ENCODE measurements around the gene FAM9B. TPM values are rescaled to one million over a fixed set of nuclear protein-coding genes. Genes with fewer than 3 reads are reported as not detected.

Gene FAM9B
- not detected for total RNA-seq (ENCODE audit: unreplicated experiment)
- long read RNA-seq = 0 reads

GRCh38 chrX:9033989-9034388 is at the start of gene FAM9B:
Gene FAM9B (minus strand): TSS chrX:9034127. CDS start chrX:9032986, 1,141 bp downstream.
- Mint-ChIP-seq H3K36me3 (ENCODE audit: unreplicated experiment) (no peaks in the 10 kb centered on the region), H3K27ac (ENCODE audit: unreplicated experiment) (no peak within 1 kb of the TSS), H3K9me3 (ENCODE audit: unreplicated experiment) (no peaks in the 10 kb centered on the region), H3K4me1 (ENCODE audit: low read depth, unreplicated experiment) (no peaks in the 10 kb centered on the region), H3K27me3 (ENCODE audit: unreplicated experiment) (no peaks in the 10 kb centered on the region), H3K4me3 (ENCODE audit: unreplicated experiment) (no peak within 1 kb of the TSS)
- no peak for DNase-seq
- no peak for TF ChIP-seq CTCF (IDR thresholded peaks at IDR 0.05; ENCODE audit: partially characterized antibody, unreplicated experiment)

GRCh38 chrX:9081271-9081670 is 47.3 kb upstream of the FAM9B start:
- Mint-ChIP-seq H3K4me3 (ENCODE audit: unreplicated experiment) (no peak overlapping the region), H3K36me3 (ENCODE audit: unreplicated experiment) (no peaks in the 10 kb centered on the region), H3K4me1 (ENCODE audit: low read depth, unreplicated experiment) (no peaks in the 10 kb centered on the region), H3K9me3 (ENCODE audit: unreplicated experiment) (no peaks in the 10 kb centered on the region), H3K27ac (ENCODE audit: unreplicated experiment) (no peak overlapping the region), H3K27me3 (ENCODE audit: unreplicated experiment) (no peaks in the 10 kb centered on the region)
- DNase-seq = no peak
- no peak for TF ChIP-seq CTCF (IDR thresholded peaks at IDR 0.05; ENCODE audit: partially characterized antibody, unreplicated experiment)

GRCh38 chrX:9074326-9074725 is 40.4 kb upstream of the FAM9B start:
- no peak for DNase-seq
- H3K36me3 Mint-ChIP-seq (ENCODE audit: unreplicated experiment) = no peaks in the 10 kb centered on the region
- H3K4me3 Mint-ChIP-seq (ENCODE audit: unreplicated experiment) = no peak overlapping the region
- no peaks in the 10 kb centered on the region for H3K4me1 Mint-ChIP-seq (ENCODE audit: low read depth, unreplicated experiment)
- no peaks in the 10 kb centered on the region for H3K9me3 Mint-ChIP-seq (ENCODE audit: unreplicated experiment)
- no peak for TF ChIP-seq CTCF (IDR thresholded peaks at IDR 0.05; ENCODE audit: partially characterized antibody, unreplicated experiment)
- H3K27ac Mint-ChIP-seq (ENCODE audit: unreplicated experiment) = no peak overlapping the region
- no peaks in the 10 kb centered on the region for H3K27me3 Mint-ChIP-seq (ENCODE audit: unreplicated experiment)

- H3K4me1 Mint-ChIP-seq (ENCODE audit: low read depth, unreplicated experiment) = peaks cover 2% of the 10 kb centered on the region
- H3K27me3 Mint-ChIP-seq (ENCODE audit: unreplicated experiment) = no peaks in the 10 kb centered on the region
- TF ChIP-seq CTCF (IDR thresholded peaks at IDR 0.05; ENCODE audit: partially characterized antibody, unreplicated experiment) = no peak
- no peak for DNase-seq
- H3K27ac Mint-ChIP-seq (ENCODE audit: unreplicated experiment) = no peak overlapping the region
- no peaks in the 10 kb centered on the region for H3K9me3 Mint-ChIP-seq (ENCODE audit: unreplicated experiment)
- H3K36me3 Mint-ChIP-seq (ENCODE audit: unreplicated experiment) = no peaks in the 10 kb centered on the region
- no peak overlapping the region for H3K4me3 Mint-ChIP-seq (ENCODE audit: unreplicated experiment)
Observed at GRCh38 chrX:9072281-9072680, 38.4 kb upstream of the FAM9B start.

- no peaks in the 10 kb centered on the region for H3K27me3 Mint-ChIP-seq (ENCODE audit: unreplicated experiment)
- DNase-seq = no peak
- H3K27ac Mint-ChIP-seq (ENCODE audit: unreplicated experiment) = no peak overlapping the region
- H3K4me1 Mint-ChIP-seq (ENCODE audit: low read depth, unreplicated experiment) = peaks cover 2% of the 10 kb centered on the region
- no peaks in the 10 kb centered on the region for H3K36me3 Mint-ChIP-seq (ENCODE audit: unreplicated experiment)
- no peaks in the 10 kb centered on the region for H3K9me3 Mint-ChIP-seq (ENCODE audit: unreplicated experiment)
- no peak overlapping the region for H3K4me3 Mint-ChIP-seq (ENCODE audit: unreplicated experiment)
- TF ChIP-seq CTCF (IDR thresholded peaks at IDR 0.05; ENCODE audit: partially characterized antibody, unreplicated experiment) = no peak
Observed at GRCh38 chrX:9071031-9071650, 37.2 kb upstream of the FAM9B start.

All from glutamatergic neuron (in vitro differentiated cells).